ENCODE measurements around the gene ZFHX3. TPM values are rescaled to one million over a fixed set of nuclear protein-coding genes. Genes with fewer than 3 reads are reported as not detected.

ZFHX3 gene
- polyA plus RNA-seq, 1 donor (not counting 4 experiments of a cell fraction or from before 2014, with no cell fraction given) = 1.2 TPM

GRCh38 chr16:72876981-72877373, 171.0 kb downstream of the ZFHX3 start:
- TF ChIP-seq EZH2 (IDR thresholded peaks at IDR 0.05; ENCODE audit: low read length) = no peak
- TF ChIP-seq, protein P1, sequence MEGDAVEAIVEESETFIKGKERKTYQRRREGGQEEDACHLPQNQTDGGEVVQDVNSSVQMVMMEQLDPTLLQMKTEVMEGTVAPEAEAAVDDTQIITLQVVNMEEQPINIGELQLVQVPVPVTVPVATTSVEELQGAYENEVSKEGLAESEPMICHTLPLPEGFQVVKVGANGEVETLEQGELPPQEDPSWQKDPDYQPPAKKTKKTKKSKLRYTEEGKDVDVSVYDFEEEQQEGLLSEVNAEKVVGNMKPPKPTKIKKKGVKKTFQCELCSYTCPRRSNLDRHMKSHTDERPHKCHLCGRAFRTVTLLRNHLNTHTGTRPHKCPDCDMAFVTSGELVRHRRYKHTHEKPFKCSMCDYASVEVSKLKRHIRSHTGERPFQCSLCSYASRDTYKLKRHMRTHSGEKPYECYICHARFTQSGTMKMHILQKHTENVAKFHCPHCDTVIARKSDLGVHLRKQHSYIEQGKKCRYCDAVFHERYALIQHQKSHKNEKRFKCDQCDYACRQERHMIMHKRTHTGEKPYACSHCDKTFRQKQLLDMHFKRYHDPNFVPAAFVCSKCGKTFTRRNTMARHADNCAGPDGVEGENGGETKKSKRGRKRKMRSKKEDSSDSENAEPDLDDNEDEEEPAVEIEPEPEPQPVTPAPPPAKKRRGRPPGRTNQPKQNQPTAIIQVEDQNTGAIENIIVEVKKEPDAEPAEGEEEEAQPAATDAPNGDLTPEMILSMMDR (optimal IDR thresholded peaks at IDR 0.05 in 1 of 3, IDR thresholded peaks at IDR 0.05 in 1 of 3, conservative IDR thresholded peaks at IDR 0.05 in 1 of 3; ENCODE audit: extremely low read depth in 1 of 3, insufficient read depth in 2 of 3, low read length in 3 of 3) = no peak
- Histone ChIP-seq H2AFZ (ENCODE audit: control insufficient read depth, low read length) (no peak overlapping the region), H3K9ac (ENCODE audit: control insufficient read depth, extremely low read depth, insufficient read depth, low read length) (no peak overlapping the region)

DNA sequence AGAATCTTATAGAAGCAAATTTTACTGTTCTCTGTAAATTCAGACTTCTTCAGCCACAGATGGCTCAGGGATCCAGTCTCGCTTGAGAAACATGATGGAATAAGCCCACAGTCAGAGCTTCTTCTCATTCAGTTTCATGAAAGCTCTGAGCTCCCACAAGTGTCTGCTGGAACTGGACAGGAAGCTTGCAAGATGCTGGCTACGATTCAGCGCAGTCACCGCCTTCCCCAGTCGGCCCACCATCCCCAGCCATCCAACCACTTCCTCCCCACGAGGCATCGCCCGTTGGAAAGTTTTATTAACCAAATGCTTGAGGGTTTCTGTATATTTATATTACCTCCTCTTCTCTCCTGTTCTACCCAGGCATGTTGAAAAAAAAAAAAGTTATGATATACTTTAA, 171.7 kb downstream of the ZFHX3 start:
- no peak for DNase-seq (ENCODE audit: low read depth, low spot score)
- no peaks in the 10 kb centered on the region for H3K36me3 ChIP-seq (ENCODE audit: control insufficient read depth in 2 of 2, extremely low read depth in 1 of 2, insufficient read depth in 2 of 2, low read length in 2 of 2)
- H3K9me1 ChIP-seq (ENCODE audit: control insufficient read depth, extremely low read depth, insufficient read depth, low read length) = no peaks in the 10 kb centered on the region
- no peaks in the 10 kb centered on the region for H3K27me3 ChIP-seq (ENCODE audit: control insufficient read depth, extremely low read depth, insufficient read depth, low read length)
- H3K9ac ChIP-seq (ENCODE audit: control insufficient read depth, extremely low read depth, insufficient read depth, low read length) = no peak overlapping the region
- H3K4me1 ChIP-seq (ENCODE audit: control insufficient read depth, extremely low read depth, insufficient read depth, low read length) = peaks cover 35% of the 10 kb centered on the region
- H3K79me2 ChIP-seq (ENCODE audit: control insufficient read depth, insufficient read depth, low read length) = no peaks in the 10 kb centered on the region
- no peak overlapping the region for H3K4me3 ChIP-seq (ENCODE audit: control insufficient read depth in 2 of 3, extremely low read depth in 1 of 3, insufficient read depth in 2 of 3, low read depth in 1 of 3, low read length in 3 of 3)
- no peaks in the 10 kb centered on the region for H4K20me1 ChIP-seq (ENCODE audit: control insufficient read depth, extremely low read depth, insufficient read depth, low read length)
- TF ChIP-seq, protein P1 (optimal IDR thresholded peaks at IDR 0.05 in 1 of 3, IDR thresholded peaks at IDR 0.05 in 1 of 3, conservative IDR thresholded peaks at IDR 0.05 in 1 of 3; ENCODE audit: extremely low read depth in 1 of 3, insufficient read depth in 2 of 3, low read length in 3 of 3) = no peak
- no peak for TF ChIP-seq EZH2 (IDR thresholded peaks at IDR 0.05; ENCODE audit: low read length)
- no peaks in the 10 kb centered on the region for H3K9me3 ChIP-seq (ENCODE audit: control insufficient read depth, low read depth, low read length)
- H3K27ac ChIP-seq (ENCODE audit: control insufficient read depth, insufficient read depth, low read length) = no peak overlapping the region
- no peak overlapping the region for H2AFZ ChIP-seq (ENCODE audit: control insufficient read depth, low read length)
- dilution Hi-C loops (cut with MboI; ENCODE audit: extremely low pct_ligation_motif_present, low sequenced_read_pairs) = no loop called here
- H3K4me2 ChIP-seq (ENCODE audit: control insufficient read depth, extremely low read depth, insufficient read depth, low read depth, low read length) = no peak overlapping the region
- FAIRE-seq = no peak

More at GRCh38 chr16:72876981-72877373, 171.0 kb downstream of the ZFHX3 start:
- H4K20me1 ChIP-seq (ENCODE audit: control insufficient read depth, extremely low read depth, insufficient read depth, low read length) = no peaks in the 10 kb centered on the region
- FAIRE-seq (no peak), DNase-seq (ENCODE audit: low read depth, low spot score) (no peak)
- H3K4me1 ChIP-seq (ENCODE audit: control insufficient read depth, extremely low read depth, insufficient read depth, low read length) = peaks cover 35% of the 10 kb centered on the region
- no peak overlapping the region for H3K4me3 ChIP-seq (ENCODE audit: control insufficient read depth in 2 of 3, extremely low read depth in 1 of 3, insufficient read depth in 2 of 3, low read depth in 1 of 3, low read length in 3 of 3)
- H3K9me1 ChIP-seq (ENCODE audit: control insufficient read depth, extremely low read depth, insufficient read depth, low read length) = no peaks in the 10 kb centered on the region
- H3K27ac ChIP-seq (ENCODE audit: control insufficient read depth, insufficient read depth, low read length) = peak overlapping the region; percentile 10
- no peaks in the 10 kb centered on the region for H3K79me2 ChIP-seq (ENCODE audit: control insufficient read depth, insufficient read depth, low read length)
- no peaks in the 10 kb centered on the region for H3K27me3 ChIP-seq (ENCODE audit: control insufficient read depth, extremely low read depth, insufficient read depth, low read length)
- dilution Hi-C loops (cut with MboI; ENCODE audit: extremely low pct_ligation_motif_present, low sequenced_read_pairs) = no loop called here
- no peaks in the 10 kb centered on the region for H3K36me3 ChIP-seq (ENCODE audit: control insufficient read depth in 2 of 2, extremely low read depth in 1 of 2, insufficient read depth in 2 of 2, low read length in 2 of 2)
- H3K9me3 ChIP-seq (ENCODE audit: control insufficient read depth, low read depth, low read length) = no peaks in the 10 kb centered on the region
- H3K4me2 ChIP-seq (ENCODE audit: control insufficient read depth, extremely low read depth, insufficient read depth, low read depth, low read length) = peak overlapping the region; percentile 35
